ENCODE measurements around the gene GPR152. TPM values are rescaled to one million over a fixed set of nuclear protein-coding genes. Genes with fewer than 3 reads are reported as not detected.

Gene GPR152
- total RNA-seq, 1 experiment from 2014 or later: not detected

DNA sequence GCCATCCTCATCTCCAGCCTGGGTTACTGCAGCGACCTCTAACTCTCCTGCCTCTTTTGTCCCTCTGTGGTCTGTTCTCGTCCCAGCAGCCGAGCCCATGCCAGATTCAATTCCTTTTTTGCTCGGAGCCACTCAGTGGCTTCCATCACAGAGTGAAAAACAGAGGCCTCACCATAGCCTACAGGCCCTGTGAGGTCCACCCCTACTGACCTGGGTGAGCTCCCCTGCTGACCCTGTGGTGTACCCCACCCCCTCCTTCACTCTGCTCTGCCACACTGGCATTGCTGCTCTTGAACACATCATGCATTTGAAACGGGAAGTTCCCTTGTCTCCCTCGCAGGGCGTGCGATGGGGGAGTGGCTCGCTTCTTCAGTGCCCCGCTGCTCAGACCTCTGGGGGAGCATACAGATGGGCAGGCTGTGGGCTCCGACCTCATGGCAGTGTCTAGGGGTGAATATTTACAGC is 32.4 kb upstream of the GPR152 start:
- Histone ChIP-seq H3K4me3 (replicated peaks in 1 of 2; ENCODE audit: low read depth in 1 of 2, low read length in 2 of 2) (no peak overlapping the region), H3K9me2 (ENCODE audit: insufficient read depth) (no peaks in the 10 kb centered on the region), H3K27me3 (ENCODE audit: insufficient read depth, low read length) (no peaks in the 10 kb centered on the region), H2AFZ (ENCODE audit: low read depth, low read length, poor library complexity, severe bottlenecking) (no peak overlapping the region), H3K4me1 (ENCODE audit: control insufficient read depth in 1 of 2, insufficient read depth in 2 of 2, low read length in 2 of 2) (peaks cover 7 to 28% of the 10 kb centered on the region in 2 experiments; a peak in 3 of 4 replicates), H3K79me2 (ENCODE audit: insufficient read depth, low read length) (peaks cover 7% of the 10 kb centered on the region; the same call in 1 of the 2 replicates), H3K9ac (ENCODE audit: low read length) (no peak overlapping the region), H3K4me2 (ENCODE audit: low read length) (no peak overlapping the region), H4K20me1 (ENCODE audit: insufficient read depth) (no peaks in the 10 kb centered on the region), H3K9me3 (ENCODE audit: control insufficient read depth in 1 of 2, insufficient read depth in 1 of 2, low read depth in 1 of 2, low read length in 2 of 2) (no peaks in the 10 kb centered on the region), H3K27ac (ENCODE audit: low read depth, low read length) (no peak overlapping the region), H3K36me3 (ENCODE audit: control insufficient read depth in 1 of 2, insufficient read depth in 2 of 2, low read length in 2 of 2) (no peaks in the 10 kb centered on the region)
- ChIA-PET RAD21 (ENCODE audit: low non-redundant PET in 1 of 2, low total read pairs in 2 of 2, uncharacterized antibody in 2 of 2, unreplicated experiment in 2 of 2) (no interaction called here), CTCF (no interaction called here), POLR2A (interaction anchor here (1.3 kb wide), 1 partner anchor 84 kb away, joined by 3 read pairs; the partner anchor contains the start of gene PPP1CA)
- TF ChIP-seq, protein P1, sequence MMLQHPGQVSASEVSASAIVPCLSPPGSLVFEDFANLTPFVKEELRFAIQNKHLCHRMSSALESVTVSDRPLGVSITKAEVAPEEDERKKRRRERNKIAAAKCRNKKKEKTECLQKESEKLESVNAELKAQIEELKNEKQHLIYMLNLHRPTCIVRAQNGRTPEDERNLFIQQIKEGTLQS (IDR thresholded peaks at IDR 0.05): no peak
- TF ChIP-seq YY1 (IDR thresholded peaks at IDR 0.05; ENCODE audit: extremely low read depth, insufficient replicate concordance, low read depth, low read length): no peak
- TF ChIP-seq SIN3A (IDR thresholded peaks at IDR 0.05; ENCODE audit: low read depth): no peak
- TF ChIP-seq JUND (IDR thresholded peaks at IDR 0.05): no peak
- TF ChIP-seq, protein P2, sequence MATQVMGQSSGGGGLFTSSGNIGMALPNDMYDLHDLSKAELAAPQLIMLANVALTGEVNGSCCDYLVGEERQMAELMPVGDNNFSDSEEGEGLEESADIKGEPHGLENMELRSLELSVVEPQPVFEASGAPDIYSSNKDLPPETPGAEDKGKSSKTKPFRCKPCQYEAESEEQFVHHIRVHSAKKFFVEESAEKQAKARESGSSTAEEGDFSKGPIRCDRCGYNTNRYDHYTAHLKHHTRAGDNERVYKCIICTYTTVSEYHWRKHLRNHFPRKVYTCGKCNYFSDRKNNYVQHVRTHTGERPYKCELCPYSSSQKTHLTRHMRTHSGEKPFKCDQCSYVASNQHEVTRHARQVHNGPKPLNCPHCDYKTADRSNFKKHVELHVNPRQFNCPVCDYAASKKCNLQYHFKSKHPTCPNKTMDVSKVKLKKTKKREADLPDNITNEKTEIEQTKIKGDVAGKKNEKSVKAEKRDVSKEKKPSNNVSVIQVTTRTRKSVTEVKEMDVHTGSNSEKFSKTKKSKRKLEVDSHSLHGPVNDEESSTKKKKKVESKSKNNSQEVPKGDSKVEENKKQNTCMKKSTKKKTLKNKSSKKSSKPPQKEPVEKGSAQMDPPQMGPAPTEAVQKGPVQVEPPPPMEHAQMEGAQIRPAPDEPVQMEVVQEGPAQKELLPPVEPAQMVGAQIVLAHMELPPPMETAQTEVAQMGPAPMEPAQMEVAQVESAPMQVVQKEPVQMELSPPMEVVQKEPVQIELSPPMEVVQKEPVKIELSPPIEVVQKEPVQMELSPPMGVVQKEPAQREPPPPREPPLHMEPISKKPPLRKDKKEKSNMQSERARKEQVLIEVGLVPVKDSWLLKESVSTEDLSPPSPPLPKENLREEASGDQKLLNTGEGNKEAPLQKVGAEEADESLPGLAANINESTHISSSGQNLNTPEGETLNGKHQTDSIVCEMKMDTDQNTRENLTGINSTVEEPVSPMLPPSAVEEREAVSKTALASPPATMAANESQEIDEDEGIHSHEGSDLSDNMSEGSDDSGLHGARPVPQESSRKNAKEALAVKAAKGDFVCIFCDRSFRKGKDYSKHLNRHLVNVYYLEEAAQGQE (IDR thresholded peaks at IDR 0.05; ENCODE audit: low read depth): no peak
- TF ChIP-seq EZH2 (IDR thresholded peaks at IDR 0.05): no peak
- TF ChIP-seq ELF1 (IDR thresholded peaks at IDR 0.05; ENCODE audit: borderline replicate concordance, low read depth): no peak
- no peak for TF ChIP-seq ZFX (IDR thresholded peaks at IDR 0.05)
- intact Hi-C loops (cut with micrococcal nuclease): no loop called here
- DNase-seq (ENCODE audit: low read depth, low spot score): no peak
- ATAC-seq: no peak
- no TSS peak for BruUV-seq (replicated peaks)

All from HCT116 (cell line).